Loucy (cell line): ENCODE measurements around the gene TAF10.

ENCODE experiments used
- H2AFZ ChIP-seq: fragments of 200-600 bp; sonication (generic); 2 replicates; pipeline ENCODE4 v1.6.0; 2016; ENCODE audit warnings: antibody characterized with exemption, mild to moderate bottlenecking, low read length, moderate library complexity
- H3F3A ChIP-seq: fragments of 200-600 bp; 2 replicates; pipeline ENCODE4 v1.6.0; 2016; ENCODE audit warnings: antibody characterized with exemption, low read depth, mild to moderate bottlenecking
- H3K27me3 ChIP-seq: fragments of 200-600 bp; sonication (generic); 2 replicates; pipeline ENCODE4 v1.6.1; 2014; ENCODE audit warnings: low read length, mild to moderate bottlenecking; ENCODE audit not compliant: insufficient read depth, poor library complexity, severe bottlenecking
- H3K36me3 ChIP-seq: fragments of 200-600 bp; sonication (generic); 2 replicates; pipeline ENCODE4 v1.6.1; 2016; ENCODE audit warnings: low read length; ENCODE audit not compliant: insufficient read depth
- H3K4me1 ChIP-seq: fragments of 200-600 bp; sonication (generic); 2 replicates; pipeline ENCODE4 v1.5.1; 2014; ENCODE audit warnings: low read length, mild to moderate bottlenecking; ENCODE audit not compliant: insufficient read depth, poor library complexity, severe bottlenecking
- H3K4me2 ChIP-seq: fragments of 200-600 bp; sonication (generic); 2 replicates; pipeline ENCODE4 v1.6.0; 2014; ENCODE audit warnings: antibody characterized with exemption, low read length, low read depth, mild to moderate bottlenecking; ENCODE audit not compliant: poor library complexity, severe bottlenecking
- H3K4me3 ChIP-seq: fragments of 200-600 bp; sonication (generic); 2 replicates; pipeline ENCODE4 v1.5.1; 2014; ENCODE audit warnings: low read length, mild to moderate bottlenecking, mixed read lengths; ENCODE audit not compliant: poor library complexity, severe bottlenecking
- H3K79me2 ChIP-seq: fragments of 200-600 bp; sonication (generic); 2 replicates; pipeline ENCODE4 v1.6.1; 2014; ENCODE audit warnings: low read length; ENCODE audit not compliant: insufficient read depth
- H3K9ac ChIP-seq: fragments of 200-600 bp; sonication (generic); 2 replicates; pipeline ENCODE4 v1.6.0; 2014; ENCODE audit warnings: mild to moderate bottlenecking, low read depth, low read length, moderate library complexity; ENCODE audit not compliant: poor library complexity, severe bottlenecking
- H3K9me2 ChIP-seq: fragments of 200-600 bp; sonication (generic); replicated peaks from 2 replicates; pipeline ENCODE4 v1.6.1; 2016; ENCODE audit warnings: low read depth, low read length, mixed read lengths
- H3K9me3 ChIP-seq: fragments of 200-600 bp; sonication (generic); 2 replicates; pipeline ENCODE4 v1.6.1; 2014; ENCODE audit warnings: mild to moderate bottlenecking, antibody characterized with exemption, low read length, low read depth; ENCODE audit not compliant: insufficient read depth
- H4K20me1 ChIP-seq: fragments of 200-600 bp; sonication (generic); 2 replicates; pipeline ENCODE4 v1.6.0; 2014; ENCODE audit warnings: antibody characterized with exemption, low read length, mild to moderate bottlenecking; ENCODE audit not compliant: insufficient read depth, poor library complexity, severe bottlenecking
- CTCF ChIP-seq: fragments of 200-600 bp; sonication (generic); conservative IDR thresholded peaks from 2 replicates; pipeline ENCODE4 v1.5.1; 2014; ENCODE audit warnings: mild to moderate bottlenecking, antibody characterized with exemption, low read length
- EZH2phosphoT487 ChIP-seq: fragments of 200-600 bp; IDR thresholded peaks from 2 replicates; pipeline ENCODE4 v1.6.1; 2018; ENCODE audit warnings: antibody characterized with exemption, mild to moderate bottlenecking, moderate library complexity, borderline replicate concordance

Gene TAF10

GRCh38 chr11:6655790-6656583 lies 44.0 kb upstream of the TAF10 start, which contains the start of gene DCHS1:
Gene DCHS1 (minus strand): TSS chr11:6655809. CDS start chr11:6641613, 14,196 bp downstream.
- peak within 1 kb of the TSS; percentile 27 for H3K4me2 ChIP-seq
- H3K4me1 ChIP-seq: no peaks in the 10 kb centered on the region
- H3K27me3 ChIP-seq: no peaks in the 10 kb centered on the region

GRCh38 chr11:6655020-6655789 lies 43.2 kb upstream of the TAF10 start:
- Histone ChIP-seq H3K9ac (no peak overlapping the region), H2AFZ (no peak overlapping the region), H3K9me3 (no peaks in the 10 kb centered on the region), H3K4me3 (no peak overlapping the region), H3K9me2 (no peaks in the 10 kb centered on the region), H4K20me1 (no peaks in the 10 kb centered on the region), H3K36me3 (no peaks in the 10 kb centered on the region), H3K4me1 (no peaks in the 10 kb centered on the region), H3K79me2 (no peaks in the 10 kb centered on the region), H3K4me2 (no peak overlapping the region), H3F3A (no peaks in the 10 kb centered on the region), H3K27me3 (no peaks in the 10 kb centered on the region)
- TF ChIP-seq EZH2phosphoT487 (no peak), CTCF (no peak)

More at GRCh38 chr11:6655790-6656583, 44.0 kb upstream of the TAF10 start, which contains the start of gene DCHS1:
- no peak within 1 kb of the TSS for H3K4me3 ChIP-seq
- H3K9me2 ChIP-seq: no peaks in the 10 kb centered on the region
- H4K20me1 ChIP-seq: no peaks in the 10 kb centered on the region
- TF ChIP-seq CTCF (no peak), EZH2phosphoT487 (no peak)
- H3K9me3 ChIP-seq: no peaks in the 10 kb centered on the region
- H2AFZ ChIP-seq: peak within 1 kb of the TSS; percentile 42; the same call in 1 of the 2 replicates
- H3K79me2 ChIP-seq: no peaks in the 10 kb centered on the region
- no peaks in the 10 kb centered on the region for H3K36me3 ChIP-seq
- H3K9ac ChIP-seq: no peak within 1 kb of the TSS
- no peaks in the 10 kb centered on the region for H3F3A ChIP-seq

- H3K79me2 ChIP-seq: no peaks in the 10 kb centered on the region
- H3K4me3 ChIP-seq: no peak overlapping the region
- H3K36me3 ChIP-seq: no peaks in the 10 kb centered on the region
- no peaks in the 10 kb centered on the region for H3K4me1 ChIP-seq
- no peak overlapping the region for H3K4me2 ChIP-seq
- H3F3A ChIP-seq: no peaks in the 10 kb centered on the region
- no peaks in the 10 kb centered on the region for H3K9me3 ChIP-seq
- no peaks in the 10 kb centered on the region for H4K20me1 ChIP-seq
- H3K9me2 ChIP-seq: no peaks in the 10 kb centered on the region
- no peak overlapping the region for H2AFZ ChIP-seq
- H3K27me3 ChIP-seq: no peaks in the 10 kb centered on the region
- no peak overlapping the region for H3K9ac ChIP-seq
- TF ChIP-seq CTCF: no peak
Observed at GRCh38 chr11:6654281-6655019, 42.4 kb upstream of the TAF10 start.
